Hematopoietic multipotent progenitor cell (in vitro differentiated cells): ENCODE data around the gene VGLL4. TPM values are rescaled to one million over a fixed set of nuclear protein-coding genes. Genes with fewer than 3 reads are reported as not detected.

Experiments used
- DNase-seq, 3 donors: peaks; one replicate each; pipeline ENCODE4 v3.0.0-alpha.2; 2011 to 2015; ENCODE audit warnings: low read depth in 2 of 3, low spot score in 2 of 3
- total RNA-seq: library from RNA; depleted of rRNA; stranded (reverse); fragments of >200 nt; gene quantifications from one replicate; pipeline ENCODE4 v1.2.3, GENCODE V29; 2012

VGLL4 gene
- total RNA-seq, 1 donor, result 63.3 TPM

- no peak for DNase-seq
Measured at GRCh38 chr3:11569156-11569741, 74.5 kb downstream of the VGLL4 start.

GRCh38 chr3:11568503-11569155 lies 75.1 kb downstream of the VGLL4 start:
- no peak for DNase-seq

- no peak for DNase-seq
Measured at GRCh38 chr3:11567516-11568467, 75.9 kb downstream of the VGLL4 start.

GRCh38 chr3:11566916-11567315 lies 76.8 kb downstream of the VGLL4 start:
- DNase-seq, result no peak

- no peak for DNase-seq
Measured at GRCh38 chr3:11566478-11566877, 77.2 kb downstream of the VGLL4 start.

GRCh38 chr3:11565932-11566331 lies 77.8 kb downstream of the VGLL4 start:
- no peak for DNase-seq

GRCh38 chr3:11565492-11565891 lies 78.2 kb downstream of the VGLL4 start:
- DNase-seq, result no peak

GRCh38 chr3:11565072-11565471 lies 78.6 kb downstream of the VGLL4 start:
- no peak for DNase-seq

GRCh38 chr3:11564577-11565001 lies 79.1 kb downstream of the VGLL4 start:
- DNase-seq, result no peak

GRCh38 chr3:11563865-11564185 lies 79.9 kb downstream of the VGLL4 start:
- no peak for DNase-seq

- DNase-seq, result no peak
Measured at GRCh38 chr3:11563159-11563864, 80.4 kb downstream of the VGLL4 start.

GRCh38 chr3:11562277-11562881 lies 81.3 kb downstream of the VGLL4 start:
- DNase-seq, result no peak

- no peak for DNase-seq
Measured at GRCh38 chr3:11560746-11561145, 83.0 kb downstream of the VGLL4 start.

- no peak for DNase-seq
Measured at GRCh38 chr3:11559816-11560633, 83.7 kb downstream of the VGLL4 start.

- no peak for DNase-seq
Measured at GRCh38 chr3:11558918-11559815, 84.5 kb downstream of the VGLL4 start.

GRCh38 chr3:11558411-11558903 lies 85.3 kb downstream of the VGLL4 start:
- no peak for DNase-seq

GRCh38 chr3:11558002-11558401 lies 85.7 kb downstream of the VGLL4 start:
- no peak for DNase-seq

- DNase-seq, result no peak
Measured at GRCh38 chr3:11556851-11557644, 86.7 kb downstream of the VGLL4 start.
